ENCODE results near the gene UBAP2L. TPM values are rescaled to one million over a fixed set of nuclear protein-coding genes. Genes with fewer than 3 reads are reported as not detected.
"Not testable (repeated sequence)": the region's sequence is repeated elsewhere in the genome, so short reads cannot be mapped to it uniquely, and the experiment has no call there.

The UBAP2L gene
- total and polyA plus RNA-seq, 2 donors (not counting 1 experiment from before 2014, with no cell fraction given), result 147 to 218 TPM

DNA sequence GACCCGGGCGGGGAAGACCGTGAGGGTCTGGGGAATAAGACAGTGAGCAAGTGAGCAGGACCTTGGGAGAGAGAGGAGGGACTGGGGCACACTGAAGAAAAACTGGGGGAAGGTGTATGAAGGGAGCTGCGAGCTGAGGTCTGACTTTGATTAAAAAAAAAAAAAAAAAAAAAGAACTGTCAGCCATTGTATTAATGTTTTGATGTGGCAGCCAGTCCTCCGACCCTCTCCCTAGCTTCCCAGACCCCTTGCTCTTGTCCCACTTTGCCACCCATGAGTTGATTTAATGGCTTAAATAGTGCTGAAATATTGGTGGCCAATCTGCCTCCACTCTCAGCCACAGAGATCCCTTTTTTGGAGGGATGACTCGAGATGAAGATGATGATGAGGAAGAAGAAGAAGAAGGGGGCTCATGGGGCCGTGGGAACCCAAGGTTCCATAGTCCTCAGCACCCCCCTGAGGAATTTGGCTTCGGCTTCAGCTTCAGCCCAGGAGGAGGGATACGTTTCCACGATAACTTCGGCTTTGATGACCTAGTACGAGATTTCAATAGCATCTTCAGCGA lies 52.3 kb downstream of the UBAP2L start:
- no peaks in the 10 kb centered on the region for H3K9me3 ChIP-seq (ENCODE audit: control extremely low read depth in 1 of 3, control insufficient read depth in 2 of 3, insufficient read depth in 1 of 3, low read length in 2 of 3)
- H3K36me3 ChIP-seq (replicated peaks in 1 of 2; ENCODE audit: control extremely low read depth in 1 of 2, control insufficient read depth in 1 of 2, extremely low read depth in 1 of 2, insufficient read depth in 2 of 2, low read length in 1 of 2), result peaks cover 0 to 34% of the 10 kb centered on the region in 2 experiments
- ATAC-seq (ENCODE audit: low read depth) (no peak), DNase-seq (peak; percentile 23)
- Mint-ChIP-seq H3K27me3 (no peaks in the 10 kb centered on the region), H3K4me3 (peak overlapping the region; percentile 90), H3K27ac (peak overlapping the region; percentile 94), H3K9me3 (ENCODE audit: insufficient read depth) (no peaks in the 10 kb centered on the region), H3K4me1 (peaks cover 34% of the 10 kb centered on the region)
- intact Hi-C loops (cut with micrococcal nuclease), result loop anchor here (1.0 to 5.0 kb wide), 12 partner anchors 53 to 761 kb away; partner anchors contain the start of genes CRTC2, ILF2, RPS27 and UBAP2L
- ChIA-PET POLR2A (interaction anchor here (0.6 to 1.1 kb wide), 3 partner anchors 92 to 900 kb away, joined by 3 to 11 read pairs (median 3); partner anchors contain the start of gene KRTCAP2), CTCF (interaction anchor here (0.7 to 7.4 kb wide), 3 partner anchors 59 to 73 kb away, joined by 3 to 52 read pairs (median 4); no protein-coding TSS in a partner anchor)
- H3K79me2 ChIP-seq (ENCODE audit: control insufficient read depth, insufficient read depth, low read length), result peaks cover 12% of the 10 kb centered on the region
- peak overlapping the region; percentile 84 for H2AFZ ChIP-seq (ENCODE audit: insufficient read depth, low read depth, low read length, poor library complexity, severe bottlenecking)
- 54% methylated on average over 9 of the region's 13 CpGs for WGBS (ENCODE audit: insufficient coverage)
- H3K4me2 ChIP-seq (replicated peaks; ENCODE audit: low read depth, low read length, poor library complexity, severe bottlenecking), result peak overlapping the region; percentile 87
- peaks cover 14 to 21% of the 10 kb centered on the region in 2 donors for H3K4me1 ChIP-seq (ENCODE audit: control insufficient read depth in 2 of 2, insufficient read depth in 2 of 2, low read length in 2 of 2)
- no peaks in the 10 kb centered on the region for H4K20me1 ChIP-seq (ENCODE audit: control insufficient read depth, insufficient read depth, low read length, poor library complexity, severe bottlenecking)
- no peak for TF ChIP-seq EZH2 (IDR thresholded peaks at IDR 0.05; ENCODE audit: borderline replicate concordance, insufficient read depth, low read depth, low read length, poor library complexity, severe bottlenecking)
- TF ChIP-seq, protein P1, sequence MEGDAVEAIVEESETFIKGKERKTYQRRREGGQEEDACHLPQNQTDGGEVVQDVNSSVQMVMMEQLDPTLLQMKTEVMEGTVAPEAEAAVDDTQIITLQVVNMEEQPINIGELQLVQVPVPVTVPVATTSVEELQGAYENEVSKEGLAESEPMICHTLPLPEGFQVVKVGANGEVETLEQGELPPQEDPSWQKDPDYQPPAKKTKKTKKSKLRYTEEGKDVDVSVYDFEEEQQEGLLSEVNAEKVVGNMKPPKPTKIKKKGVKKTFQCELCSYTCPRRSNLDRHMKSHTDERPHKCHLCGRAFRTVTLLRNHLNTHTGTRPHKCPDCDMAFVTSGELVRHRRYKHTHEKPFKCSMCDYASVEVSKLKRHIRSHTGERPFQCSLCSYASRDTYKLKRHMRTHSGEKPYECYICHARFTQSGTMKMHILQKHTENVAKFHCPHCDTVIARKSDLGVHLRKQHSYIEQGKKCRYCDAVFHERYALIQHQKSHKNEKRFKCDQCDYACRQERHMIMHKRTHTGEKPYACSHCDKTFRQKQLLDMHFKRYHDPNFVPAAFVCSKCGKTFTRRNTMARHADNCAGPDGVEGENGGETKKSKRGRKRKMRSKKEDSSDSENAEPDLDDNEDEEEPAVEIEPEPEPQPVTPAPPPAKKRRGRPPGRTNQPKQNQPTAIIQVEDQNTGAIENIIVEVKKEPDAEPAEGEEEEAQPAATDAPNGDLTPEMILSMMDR (IDR thresholded peaks at IDR 0.05), result no peak
- no peaks in the 10 kb centered on the region for H3K27me3 ChIP-seq (replicated peaks in 1 of 4; ENCODE audit: control extremely low read depth in 1 of 4, control insufficient read depth in 3 of 4, insufficient read depth in 4 of 4, low read length in 3 of 4)
- H3K4me3 ChIP-seq (ENCODE audit: control extremely low read depth in 1 of 5, extremely low read depth in 1 of 5, insufficient read depth in 1 of 5, low read depth in 2 of 5, low read length in 4 of 5), result peak overlapping the region; percentile 88 to 99 (median 90)
- H3K27ac ChIP-seq (ENCODE audit: low read length in 2 of 2), result peak overlapping the region; percentile 90 to 93
- H3K9ac ChIP-seq (ENCODE audit: low read length), result peak overlapping the region; percentile 90

DNA sequence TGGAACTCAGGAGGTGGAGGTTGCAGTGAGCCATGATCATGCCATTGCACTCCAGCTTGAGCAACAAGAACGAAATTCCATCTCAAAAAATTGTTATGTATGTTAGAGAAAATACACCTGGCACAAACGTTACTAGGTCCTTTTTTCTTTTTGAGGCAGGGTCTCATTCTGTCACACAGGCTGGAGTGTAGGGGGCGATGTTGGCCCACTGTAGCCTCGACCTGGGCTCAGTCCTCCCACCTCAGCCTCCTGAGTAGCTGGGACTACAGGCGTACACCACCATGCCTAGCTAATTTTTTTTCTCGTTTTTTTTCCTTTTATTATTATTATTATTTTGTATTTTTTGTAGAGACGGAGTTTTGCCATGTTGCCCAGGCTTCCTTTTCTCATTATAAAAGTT lies 56.0 kb downstream of the UBAP2L start:
- Histone ChIP-seq H3K79me2 (ENCODE audit: control insufficient read depth, insufficient read depth, low read length) (peaks cover 12% of the 10 kb centered on the region), H3K27ac (ENCODE audit: low read length in 2 of 2) (no peak overlapping the region), H3K4me1 (ENCODE audit: control insufficient read depth in 2 of 2, insufficient read depth in 2 of 2, low read length in 2 of 2) (peaks cover 10 to 16% of the 10 kb centered on the region in 2 donors), H4K20me1 (ENCODE audit: control insufficient read depth, insufficient read depth, low read length, poor library complexity, severe bottlenecking) (no peaks in the 10 kb centered on the region), H2AFZ (ENCODE audit: insufficient read depth, low read depth, low read length, poor library complexity, severe bottlenecking) (no peak overlapping the region), H3K27me3 (replicated peaks in 1 of 4; ENCODE audit: control extremely low read depth in 1 of 4, control insufficient read depth in 3 of 4, insufficient read depth in 4 of 4, low read length in 3 of 4) (no peaks in the 10 kb centered on the region), H3K4me3 (ENCODE audit: control extremely low read depth in 1 of 5, extremely low read depth in 1 of 5, insufficient read depth in 1 of 5, low read depth in 2 of 5, low read length in 4 of 5) (no peak overlapping the region), H3K4me2 (replicated peaks; ENCODE audit: low read depth, low read length, poor library complexity, severe bottlenecking) (no peak overlapping the region), H3K36me3 (replicated peaks in 1 of 2; ENCODE audit: control extremely low read depth in 1 of 2, control insufficient read depth in 1 of 2, extremely low read depth in 1 of 2, insufficient read depth in 2 of 2, low read length in 1 of 2) (peaks cover 0 to 15% of the 10 kb centered on the region in 2 experiments), H3K9me3 (ENCODE audit: control extremely low read depth in 1 of 3, control insufficient read depth in 2 of 3, insufficient read depth in 1 of 3, low read length in 2 of 3) (no peaks in the 10 kb centered on the region), H3K9ac (ENCODE audit: low read length) (no peak overlapping the region)
- H3K9me3 Mint-ChIP-seq (ENCODE audit: insufficient read depth), result no peaks in the 10 kb centered on the region
- ATAC-seq (ENCODE audit: low read depth) (no peak), DNase-seq (peak; percentile 24)
- H3K4me1 Mint-ChIP-seq, result peaks cover 25% of the 10 kb centered on the region
- no peaks in the 10 kb centered on the region for H3K27me3 Mint-ChIP-seq
- TF ChIP-seq EZH2 (IDR thresholded peaks at IDR 0.05; ENCODE audit: borderline replicate concordance, insufficient read depth, low read depth, low read length, poor library complexity, severe bottlenecking), result no peak
- TF ChIP-seq, protein P1 (IDR thresholded peaks at IDR 0.05), result peak; percentile 31
- POLR2A ChIA-PET, result interaction anchor here (0.6 kb wide), 1 partner anchor 43 kb away, joined by 6 read pairs; no protein-coding TSS in a partner anchor
- CTCF ChIA-PET, result interaction anchor here (0.6 to 3.7 kb wide), 3 partner anchors 49 to 320 kb away, joined by 3 to 25 read pairs (median 7); partner anchors contain the start of gene ATP8B2
- no peak overlapping the region for H3K27ac Mint-ChIP-seq
- no peak overlapping the region for H3K4me3 Mint-ChIP-seq
- intact Hi-C loops (cut with micrococcal nuclease), result no loop called here
- WGBS (ENCODE audit: insufficient coverage), result 100% methylated on average over 2 of the region's 7 CpGs

DNA sequence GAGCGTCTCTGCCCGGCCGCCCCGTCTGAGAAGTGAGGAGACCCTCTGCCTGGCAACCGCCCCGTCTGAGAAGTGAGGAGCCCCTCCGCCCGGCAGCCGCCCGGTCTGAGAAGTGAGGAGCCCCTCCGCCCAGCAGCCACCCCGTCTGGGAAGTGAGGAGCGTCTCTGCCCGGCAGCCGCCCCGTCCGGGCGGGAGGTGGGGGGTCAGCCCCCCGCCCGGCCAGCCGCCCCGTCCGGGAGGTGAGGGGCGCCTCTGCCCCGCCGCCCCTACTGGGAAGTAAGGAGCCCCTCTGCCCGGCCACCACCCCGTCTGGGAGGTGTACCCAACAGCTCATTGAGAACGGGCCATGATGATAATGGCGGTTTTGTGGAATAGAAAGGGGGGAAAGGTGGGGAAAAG lies 66.8 kb downstream of the UBAP2L start:
- H2AFZ ChIP-seq (ENCODE audit: insufficient read depth, low read depth, low read length, poor library complexity, severe bottlenecking); H3K27me3 Mint-ChIP-seq; DNase-seq; H3K4me1 ChIP-seq (ENCODE audit: control insufficient read depth in 2 of 2, insufficient read depth in 2 of 2, low read length in 2 of 2); H3K27ac Mint-ChIP-seq; POLR2A ChIA-PET; H3K79me2 ChIP-seq (ENCODE audit: control insufficient read depth, insufficient read depth, low read length); H3K4me2 ChIP-seq (replicated peaks; ENCODE audit: low read depth, low read length, poor library complexity, severe bottlenecking); H3K27ac ChIP-seq (ENCODE audit: low read length in 2 of 2); H3K9ac ChIP-seq (ENCODE audit: low read length); H4K20me1 ChIP-seq (ENCODE audit: control insufficient read depth, insufficient read depth, low read length, poor library complexity, severe bottlenecking); H3K4me3 Mint-ChIP-seq; H3K4me1 Mint-ChIP-seq; ATAC-seq (ENCODE audit: low read depth); intact Hi-C loops (cut with micrococcal nuclease); H3K4me3 ChIP-seq (ENCODE audit: control extremely low read depth in 1 of 5, extremely low read depth in 1 of 5, insufficient read depth in 1 of 5, low read depth in 2 of 5, low read length in 4 of 5); H3K9me3 ChIP-seq (ENCODE audit: control extremely low read depth in 1 of 3, control insufficient read depth in 2 of 3, insufficient read depth in 1 of 3, low read length in 2 of 3); H3K27me3 ChIP-seq (replicated peaks in 1 of 4; ENCODE audit: control extremely low read depth in 1 of 4, control insufficient read depth in 3 of 4, insufficient read depth in 4 of 4, low read length in 3 of 4); H3K36me3 ChIP-seq (replicated peaks in 1 of 2; ENCODE audit: control extremely low read depth in 1 of 2, control insufficient read depth in 1 of 2, extremely low read depth in 1 of 2, insufficient read depth in 2 of 2, low read length in 1 of 2); H3K9me3 Mint-ChIP-seq (ENCODE audit: insufficient read depth): not testable (repeated sequence)
- CTCF ChIA-PET, result interaction anchor here (1.0 kb wide), 1 partner anchor 48 kb away, joined by 3 read pairs; no protein-coding TSS in a partner anchor
- no CpG with 5 or more reads among the region's 30 CpGs for WGBS (ENCODE audit: insufficient coverage)
